ENCODE measurements around the gene CALML5.

The CALML5 gene

DNA sequence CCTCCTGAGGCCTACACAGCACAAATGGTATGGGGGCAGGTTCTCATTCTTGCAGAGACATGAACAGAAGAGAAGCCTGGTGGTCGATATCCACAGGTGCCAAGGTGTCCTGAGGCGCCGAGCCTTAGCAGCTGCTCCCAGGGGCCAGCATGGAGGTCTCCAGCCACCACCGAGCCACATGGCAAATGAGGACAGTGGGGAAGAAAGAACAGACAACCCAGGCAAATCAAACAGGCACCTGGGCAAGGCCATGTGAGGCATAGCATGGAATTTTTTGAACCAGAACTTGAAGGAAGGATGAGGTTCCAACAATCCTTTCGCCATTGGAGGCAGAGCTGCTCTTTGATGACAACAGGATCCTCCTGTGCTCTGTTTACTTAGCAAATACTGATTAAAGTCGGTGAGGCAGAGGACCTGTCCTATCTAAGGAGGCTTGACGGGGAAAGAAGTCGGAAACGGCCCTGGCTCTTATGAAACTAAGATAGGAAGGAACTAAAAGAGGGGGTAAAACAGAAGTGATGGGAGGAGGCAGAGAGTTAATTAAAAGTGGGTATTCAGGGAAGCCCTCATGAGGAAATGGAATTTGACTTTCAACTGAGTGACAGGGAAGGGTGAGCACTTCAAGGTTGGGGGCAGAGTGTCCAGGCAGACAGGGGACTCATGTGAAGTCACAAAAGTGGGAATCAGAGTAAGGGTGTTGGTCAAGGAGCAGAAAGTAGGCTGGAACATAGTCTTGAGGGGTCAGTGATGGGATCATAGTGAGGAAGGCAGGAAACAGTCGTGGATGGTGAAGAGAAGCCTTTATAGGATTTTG is 16.8 kb upstream of the CALML5 start:
- no peak for DNase-seq (ENCODE audit: low spot score)

DNA sequence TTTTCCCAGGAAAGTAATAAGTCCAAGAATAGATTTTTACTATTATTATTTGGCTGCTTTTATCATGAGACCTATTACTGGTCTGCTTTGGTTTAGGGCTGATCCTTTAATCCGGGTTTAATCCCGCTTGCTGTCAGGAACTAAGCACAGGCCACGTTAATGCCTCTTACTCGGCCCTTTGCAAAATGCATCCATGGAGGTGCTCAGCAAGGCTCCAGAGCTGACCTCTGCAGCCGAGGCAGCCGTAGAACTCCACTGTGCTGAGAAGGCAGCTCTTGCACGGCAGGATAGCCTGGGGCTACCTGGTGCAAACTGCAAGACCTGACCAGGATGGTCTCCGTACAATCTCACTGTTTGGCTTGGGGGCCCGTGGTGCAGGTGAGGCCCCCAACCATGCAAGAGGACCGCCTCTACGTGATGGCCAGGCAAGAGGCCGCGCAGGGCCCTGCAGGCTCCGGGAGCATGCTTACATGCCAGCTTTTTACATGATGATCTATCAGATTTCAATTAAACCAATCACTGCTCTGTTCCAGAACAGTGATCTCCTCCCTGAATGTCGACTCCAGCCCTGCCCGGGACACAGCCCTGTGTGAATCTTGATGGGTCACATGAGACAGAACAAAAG is 15.0 kb upstream of the CALML5 start:
- DNase-seq (ENCODE audit: low spot score) = no peak

DNA sequence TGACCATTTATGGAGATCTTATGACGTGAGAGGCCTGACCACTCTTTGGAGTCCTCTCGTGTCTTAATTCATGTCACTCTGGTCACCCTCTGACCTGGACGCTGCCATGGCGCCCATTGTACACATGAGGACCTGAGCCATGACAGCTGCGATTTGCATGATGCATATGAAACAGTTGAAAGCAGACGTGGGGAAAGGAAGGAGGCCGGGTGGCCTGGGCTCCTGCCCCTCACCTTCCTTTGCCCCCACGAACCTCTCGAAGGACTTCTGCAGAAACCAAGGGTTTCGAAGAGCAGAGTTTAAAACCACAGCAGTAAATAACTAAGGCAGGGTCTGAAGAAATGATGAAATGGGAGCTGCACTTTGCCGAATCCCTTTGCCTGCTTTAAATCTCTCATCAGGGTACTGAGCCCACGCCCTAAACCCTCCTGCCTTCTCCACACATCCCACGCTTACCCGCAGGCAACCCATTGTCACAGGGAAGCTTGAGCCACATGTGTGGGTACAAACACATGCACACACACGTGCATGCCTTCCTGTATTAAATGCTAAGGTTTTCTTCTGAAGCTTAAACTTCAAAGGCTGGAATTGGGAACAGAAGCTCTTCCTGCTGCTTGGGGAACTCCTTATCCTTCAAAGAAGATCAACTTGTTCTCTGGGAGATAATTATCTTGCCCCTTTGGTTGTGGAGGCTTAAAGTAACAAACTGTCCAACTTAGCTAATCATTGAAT is 13.7 kb upstream of the CALML5 start:
- peak; percentile 51 for DNase-seq (ENCODE audit: low spot score)

DNA sequence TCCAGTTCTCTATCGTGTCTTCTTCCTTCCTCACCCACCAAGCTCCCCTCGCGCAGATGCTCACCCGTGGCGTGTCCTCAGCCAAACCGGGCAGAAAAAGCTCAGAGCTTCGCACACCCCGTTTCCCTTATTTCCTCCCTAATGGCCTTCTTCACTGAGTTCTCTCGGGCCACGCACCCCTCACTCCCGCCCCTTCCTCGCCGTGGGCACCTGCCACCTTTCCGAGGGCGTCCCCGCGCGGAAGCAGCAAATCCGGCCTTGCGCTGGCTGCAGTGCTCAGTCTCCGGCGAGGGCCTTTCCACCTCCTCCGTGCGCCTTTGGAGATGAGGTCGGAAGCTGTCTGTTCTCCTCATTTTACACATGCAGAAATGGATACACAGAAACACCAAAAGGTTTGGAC is 13.0 kb upstream of the CALML5 start:
- DNase-seq (ENCODE audit: low spot score) = no peak

DNA sequence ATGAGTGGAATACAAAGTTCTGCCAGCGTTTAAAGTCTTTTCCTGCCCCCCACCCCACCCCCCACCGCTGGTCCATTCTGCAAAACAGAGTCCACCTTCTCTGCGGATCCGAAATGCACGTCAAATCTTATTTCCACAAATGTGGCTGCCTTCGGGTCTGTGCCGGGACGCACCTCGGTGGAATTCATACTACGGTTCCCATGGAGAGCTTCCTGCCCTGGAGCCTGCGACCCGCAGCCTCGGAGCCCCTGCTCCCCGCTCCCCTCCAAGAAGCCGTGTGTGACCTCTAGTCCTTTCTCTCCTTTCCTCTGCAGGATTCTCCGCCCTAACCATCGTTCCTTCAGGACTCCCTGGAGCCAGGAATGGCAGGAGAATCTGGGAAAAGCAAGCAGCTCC is 12.5 kb upstream of the CALML5 start:
- DNase-seq (ENCODE audit: low spot score) = no peak

DNA sequence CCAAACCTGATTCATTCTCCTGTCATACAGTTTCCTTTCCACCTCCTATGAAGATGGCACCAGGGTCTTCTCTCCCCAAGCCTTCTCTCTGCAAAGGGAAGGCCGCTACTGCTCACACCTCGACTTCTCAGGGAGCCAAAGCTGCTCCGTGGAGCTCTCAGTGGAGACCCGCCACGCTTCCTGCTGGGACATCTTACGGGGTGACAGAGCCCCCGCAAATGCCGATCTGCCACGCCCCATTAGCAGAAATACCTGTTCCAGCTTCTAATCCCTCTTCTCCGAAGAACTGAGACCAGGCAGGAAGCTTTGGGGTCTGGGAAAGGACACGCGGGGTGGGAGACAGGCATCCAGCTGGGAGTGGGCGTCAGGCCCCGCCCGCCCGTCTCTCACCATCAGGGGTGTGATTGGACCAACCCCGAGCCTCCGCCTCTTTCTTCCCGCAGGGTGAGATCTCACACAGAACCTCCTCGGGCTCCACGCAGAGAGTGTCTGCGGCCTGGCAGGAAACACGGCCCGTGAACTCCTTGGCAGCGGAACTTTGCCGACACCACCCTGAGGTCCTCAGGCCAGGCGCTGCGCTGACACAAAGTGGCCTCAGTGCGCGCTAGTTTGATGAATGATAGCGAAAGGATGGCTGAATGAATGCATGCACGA is 12.0 kb upstream of the CALML5 start:
- DNase-seq (ENCODE audit: low spot score) = no peak

DNA sequence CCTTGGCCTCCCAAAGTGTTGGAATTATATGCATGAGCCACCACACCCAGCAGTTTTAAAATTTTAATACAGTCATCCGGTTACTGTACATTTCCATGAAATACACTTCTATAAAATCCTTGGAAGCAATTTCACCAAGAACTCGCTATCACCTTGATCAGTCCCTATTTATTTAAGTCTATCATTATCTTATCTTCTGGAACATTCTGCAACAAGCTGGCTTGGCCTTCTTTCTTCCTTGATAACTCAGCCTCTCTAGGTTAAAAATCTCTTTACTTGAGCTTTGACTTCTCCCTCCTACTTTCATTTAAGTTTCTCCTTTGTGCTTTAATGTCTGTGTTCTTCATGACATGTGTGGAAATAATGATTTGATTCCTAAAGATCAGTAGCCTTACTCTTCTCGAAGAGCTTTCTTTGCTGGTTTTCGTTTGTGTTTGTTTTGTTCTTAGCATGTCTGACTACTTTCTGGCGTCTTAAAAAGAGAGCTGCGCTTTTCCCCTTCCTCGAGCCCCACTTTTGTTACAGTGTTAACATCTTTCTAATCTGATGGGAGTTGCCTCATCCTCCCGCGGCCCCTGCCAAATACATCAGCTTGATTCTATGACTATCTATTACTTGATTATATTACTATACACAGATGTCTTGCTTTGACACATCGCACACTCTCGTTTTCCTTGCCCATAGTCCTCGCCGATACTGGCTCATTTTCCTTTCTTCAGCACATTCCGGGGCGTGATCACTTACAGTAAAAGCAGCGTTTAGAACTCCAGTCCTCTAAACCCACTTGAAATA is 11.1 kb upstream of the CALML5 start:
- DNase-seq (ENCODE audit: low spot score) = no peak

DNA sequence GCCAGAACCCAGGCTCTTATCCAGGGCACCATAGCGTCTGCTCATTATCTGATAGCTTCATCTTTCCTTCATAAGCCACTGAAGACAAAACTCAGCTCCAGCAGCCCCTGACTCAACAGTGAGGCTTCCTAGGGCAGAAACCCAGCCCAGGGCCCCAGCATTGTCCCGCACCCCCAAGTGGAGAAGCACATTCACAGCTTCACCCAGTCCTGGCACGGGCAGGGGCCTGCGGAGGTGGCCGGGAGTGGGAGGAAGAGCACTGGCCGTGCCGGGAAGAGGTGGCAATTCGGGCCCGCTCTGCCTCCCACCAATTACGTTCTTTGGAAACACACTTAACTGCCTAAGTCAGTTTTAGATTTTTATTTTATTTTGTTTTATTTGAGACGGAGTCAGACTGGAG is 10.3 kb upstream of the CALML5 start:
- no peak for DNase-seq (ENCODE audit: low spot score)

DNA sequence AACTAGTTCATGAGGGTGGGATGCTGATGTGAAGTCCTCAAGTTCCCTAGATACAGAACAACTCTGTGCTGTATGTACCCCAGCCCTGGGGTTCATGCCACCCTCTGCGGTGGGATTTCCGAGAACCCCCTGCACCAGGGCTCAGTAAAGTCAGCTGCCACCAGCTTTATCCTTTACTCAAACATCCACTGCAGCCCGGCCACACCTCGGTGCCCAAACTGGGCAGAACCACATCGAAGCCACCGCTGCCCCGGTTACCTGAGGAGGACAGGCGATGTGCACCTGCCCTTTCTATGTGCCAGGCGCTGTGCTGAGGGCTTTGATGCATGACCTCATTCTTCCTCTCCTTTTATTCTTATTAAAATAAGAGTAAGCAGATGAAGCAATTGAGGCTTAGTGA is 9.9 kb upstream of the CALML5 start:
- no peak for DNase-seq (ENCODE audit: low spot score)

DNA sequence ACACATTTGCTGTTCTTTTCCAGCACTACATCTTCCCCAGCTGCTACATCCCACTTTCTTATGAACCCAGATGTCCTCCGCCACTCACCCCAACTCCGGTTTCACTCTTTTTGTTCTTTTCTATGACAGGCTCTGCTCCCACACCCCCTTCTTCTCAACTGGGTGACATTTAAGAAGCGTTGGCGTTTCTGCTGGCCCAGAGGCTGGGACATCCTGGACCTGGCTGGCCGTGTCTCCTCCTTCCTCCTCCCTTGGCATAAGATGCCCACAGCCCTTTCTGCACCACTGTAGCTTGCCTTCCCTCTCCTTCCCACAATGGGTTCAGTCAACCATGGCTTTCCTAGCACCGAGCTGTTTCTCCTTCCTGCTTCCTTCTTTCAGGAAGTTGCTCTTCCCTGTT is 9.4 kb upstream of the CALML5 start:
- no peak for DNase-seq (ENCODE audit: low spot score)

DNA sequence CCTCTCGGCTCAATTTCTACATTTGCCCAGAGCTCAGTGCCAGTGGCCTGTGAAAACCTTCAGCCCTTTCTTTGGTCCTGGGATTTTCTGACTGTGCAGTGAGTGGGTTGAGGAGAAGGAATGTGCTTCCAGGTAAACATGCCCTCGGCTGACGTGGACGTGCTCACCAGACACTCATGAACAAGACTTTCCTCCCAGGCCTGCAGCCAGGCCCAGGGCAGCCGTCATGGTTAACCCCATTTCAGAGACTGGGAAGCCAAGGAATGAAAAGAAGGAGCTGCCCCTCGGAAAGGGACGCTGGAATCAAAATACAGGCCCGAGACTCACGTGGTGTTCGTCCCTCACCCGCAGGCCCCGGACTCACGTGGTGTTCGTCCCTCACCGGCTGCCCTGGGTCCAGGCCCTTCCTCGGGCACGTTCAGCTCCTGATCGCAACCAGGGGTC is 8.8 kb upstream of the CALML5 start:
- no peak for DNase-seq (ENCODE audit: low spot score)

DNA sequence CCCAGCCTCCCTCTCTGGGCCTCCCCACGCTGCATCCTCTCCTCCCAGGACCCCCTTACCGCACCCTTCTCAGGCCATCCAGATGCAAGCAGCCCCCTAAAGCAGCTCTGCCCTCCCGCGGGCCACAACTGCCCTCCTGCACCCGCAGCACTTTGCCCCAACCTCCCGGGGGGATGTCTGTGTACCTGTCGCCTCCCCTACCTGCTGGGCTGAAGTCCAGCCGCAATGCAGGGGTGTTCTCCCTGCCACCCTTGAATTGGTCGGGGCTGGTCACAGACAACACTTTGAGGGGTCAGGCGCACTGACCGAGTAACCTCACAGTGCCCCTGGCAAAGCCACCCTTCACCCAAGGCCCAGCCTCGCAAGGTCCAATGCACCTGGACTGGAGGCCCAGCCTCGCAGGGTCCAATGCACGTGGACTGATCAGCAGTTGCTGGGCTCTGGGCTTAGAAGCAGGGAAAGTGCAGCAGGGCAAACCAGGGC is 8.3 kb upstream of the CALML5 start:
- DNase-seq (ENCODE audit: low spot score) = no peak

DNA sequence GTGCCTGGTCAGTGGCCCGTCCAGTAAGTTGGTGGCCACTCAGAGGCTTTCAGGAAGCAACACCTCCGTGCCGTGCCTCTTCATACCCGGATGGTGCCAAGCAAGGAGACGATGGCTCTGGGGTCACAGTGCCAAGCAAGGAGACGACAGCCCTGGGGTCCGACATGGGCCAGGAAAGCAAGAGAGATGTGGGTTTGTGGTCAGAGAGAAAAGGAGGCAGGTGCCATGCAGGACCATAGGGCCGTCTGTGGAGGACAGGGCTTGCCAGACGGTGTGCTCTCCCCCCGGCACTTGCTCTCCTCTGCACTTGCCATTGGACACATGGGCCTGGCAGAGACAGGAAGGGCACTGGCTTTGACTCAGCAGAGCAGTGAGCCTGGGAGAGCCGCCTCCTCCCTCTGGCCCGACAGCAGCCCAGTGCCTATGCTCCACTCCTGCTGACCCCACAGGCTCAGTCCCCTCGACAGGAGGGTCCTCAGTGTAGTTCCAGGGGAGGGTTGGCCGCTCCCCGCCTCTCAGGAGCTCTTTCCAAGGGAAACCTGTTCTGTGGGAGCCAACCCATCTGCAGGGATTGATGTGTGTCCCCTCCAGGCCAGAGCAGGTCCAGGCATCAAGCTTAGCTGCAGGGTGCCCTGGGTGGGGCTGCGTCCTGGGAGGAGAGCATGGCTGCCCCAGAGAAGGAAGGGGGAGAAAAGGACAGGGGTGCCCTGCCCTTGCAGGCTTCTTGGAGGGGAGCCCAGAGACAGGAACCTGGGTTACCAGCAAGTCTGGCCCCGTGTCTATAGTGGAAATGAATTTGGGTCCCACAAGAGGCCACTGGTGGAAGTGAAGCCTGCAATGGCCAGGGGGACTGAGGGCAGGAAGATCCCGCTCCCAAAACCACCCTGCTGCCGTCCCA is 7.6 kb upstream of the CALML5 start:
- no peak for DNase-seq (ENCODE audit: low spot score)

DNA sequence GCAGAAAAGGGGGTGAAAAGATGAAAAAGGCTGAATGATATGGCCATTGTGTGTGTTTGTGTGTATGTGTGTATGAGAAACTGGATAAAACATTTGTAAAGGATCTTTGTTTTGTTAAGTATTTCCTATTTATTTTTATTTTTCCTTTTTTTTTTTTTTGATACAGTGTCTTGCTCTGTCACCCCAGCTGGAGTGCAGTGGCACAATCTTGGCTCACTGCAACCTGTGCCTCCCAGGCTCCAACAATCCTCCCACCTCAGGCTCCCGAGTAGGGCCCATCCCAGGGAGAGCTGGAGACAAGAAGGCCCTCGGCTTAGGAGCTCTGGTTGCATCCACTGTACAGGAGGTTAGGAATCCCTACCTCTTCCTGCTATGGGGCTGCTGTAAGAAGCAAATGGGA is 6.9 kb upstream of the CALML5 start:
- no peak for DNase-seq (ENCODE audit: low spot score)

DNA sequence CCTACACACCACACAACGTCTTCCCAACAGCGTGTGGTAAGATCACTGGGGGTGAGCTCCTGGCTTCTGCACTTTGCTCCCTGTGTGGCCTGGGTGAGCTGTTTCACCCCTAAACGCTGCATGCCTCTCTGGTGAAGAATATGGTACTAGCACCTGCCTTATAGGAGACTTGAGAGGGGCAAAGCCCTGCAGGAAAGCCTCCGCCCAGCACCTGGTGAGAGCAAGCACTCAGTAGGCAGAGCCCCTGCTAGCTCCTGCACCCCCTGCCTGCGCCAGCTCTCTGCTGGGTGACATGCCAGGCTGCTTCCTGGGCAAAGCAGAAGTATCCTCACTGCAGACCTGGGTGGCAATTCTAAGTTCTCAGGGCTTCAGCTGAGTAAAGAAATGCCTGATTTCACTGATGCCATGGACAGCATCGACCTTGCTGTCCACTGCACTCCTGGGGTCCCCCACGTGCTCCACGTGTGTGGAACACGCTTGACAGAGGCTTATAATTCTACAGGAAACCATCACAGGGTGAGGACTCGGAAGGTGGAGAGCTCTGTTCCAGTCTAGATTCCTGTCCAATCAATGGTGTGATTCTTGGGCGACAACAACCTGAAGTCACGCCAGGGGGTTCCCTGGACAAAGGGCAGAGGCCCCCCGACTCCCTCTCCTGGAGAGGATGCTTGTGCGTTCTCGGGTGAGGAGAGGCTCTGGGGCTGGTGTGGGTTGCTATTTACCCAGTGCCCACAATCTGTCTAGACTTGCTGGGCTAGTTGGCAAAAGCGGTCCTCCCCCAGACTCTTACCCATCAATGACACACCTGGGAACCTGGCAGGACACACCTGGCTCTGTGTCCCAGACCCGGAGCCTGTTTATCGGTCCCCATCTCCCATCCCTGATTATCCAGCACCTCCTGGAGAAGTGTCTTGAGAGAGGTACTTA is 5.0 kb upstream of the CALML5 start:
- no peak for DNase-seq (ENCODE audit: low spot score)

DNA sequence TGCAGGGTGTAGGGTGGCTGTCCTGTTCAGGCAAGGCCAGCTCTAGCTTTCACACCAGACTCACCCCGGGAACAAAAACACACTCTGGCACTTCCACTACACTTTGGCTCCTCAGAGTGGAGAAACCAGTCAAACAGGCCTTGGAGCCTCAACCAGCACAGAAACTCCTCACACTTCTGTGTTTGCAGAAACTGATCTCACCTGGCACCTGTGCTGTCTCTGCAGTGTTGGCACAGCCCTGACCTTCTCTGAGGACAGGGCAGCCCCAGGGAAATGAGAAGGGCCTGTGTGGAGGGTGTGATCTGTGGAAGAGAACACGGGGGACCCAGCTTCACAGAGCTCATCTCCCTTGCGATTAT is 4.1 kb upstream of the CALML5 start:
- DNase-seq (ENCODE audit: low spot score) = no peak

DNA sequence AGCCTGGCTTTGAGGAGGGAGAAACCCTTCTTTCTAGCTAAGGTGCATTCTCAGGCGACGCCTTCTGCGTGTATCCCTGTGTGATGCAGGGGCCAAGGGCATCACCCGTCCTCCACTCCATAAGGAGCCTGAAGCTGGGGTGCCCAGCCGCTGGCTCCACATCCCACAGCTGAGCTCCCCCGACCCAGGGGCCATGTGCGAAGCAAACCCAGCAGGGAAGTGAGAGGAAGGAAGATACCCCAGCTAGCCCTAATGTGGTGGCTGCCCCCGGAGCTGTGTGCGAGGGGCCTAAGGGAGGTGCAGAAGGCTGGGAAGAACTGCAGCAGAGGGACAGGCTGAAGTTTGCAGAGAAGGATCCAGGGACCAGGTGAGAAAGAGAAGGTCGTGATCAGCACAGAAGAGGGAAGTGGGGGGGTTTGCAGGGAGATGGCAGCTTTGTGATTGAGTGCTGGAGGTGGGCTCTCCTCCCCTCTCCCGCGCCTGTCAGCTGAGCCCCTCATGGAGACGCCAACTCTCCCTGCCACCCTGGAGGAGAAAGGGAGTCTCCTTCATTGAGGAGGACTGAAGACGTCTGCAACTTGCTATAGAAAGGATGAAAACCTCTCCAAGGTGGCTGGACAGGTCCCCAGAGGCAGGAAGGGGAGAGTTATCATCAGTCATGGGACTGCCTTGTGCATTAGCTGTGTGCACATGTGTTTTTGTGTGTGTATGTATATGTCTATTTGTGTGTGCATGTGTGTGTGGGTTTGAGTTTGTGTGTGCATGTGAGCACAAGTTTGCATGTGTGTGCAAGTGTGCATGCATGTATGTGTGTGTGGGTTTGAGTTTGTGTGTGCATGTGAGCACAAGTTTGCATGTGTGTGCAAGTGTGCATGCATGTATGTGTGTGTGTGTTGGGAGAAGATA is 3.5 kb upstream of the CALML5 start:
- DNase-seq (ENCODE audit: low spot score) = no peak

DNA sequence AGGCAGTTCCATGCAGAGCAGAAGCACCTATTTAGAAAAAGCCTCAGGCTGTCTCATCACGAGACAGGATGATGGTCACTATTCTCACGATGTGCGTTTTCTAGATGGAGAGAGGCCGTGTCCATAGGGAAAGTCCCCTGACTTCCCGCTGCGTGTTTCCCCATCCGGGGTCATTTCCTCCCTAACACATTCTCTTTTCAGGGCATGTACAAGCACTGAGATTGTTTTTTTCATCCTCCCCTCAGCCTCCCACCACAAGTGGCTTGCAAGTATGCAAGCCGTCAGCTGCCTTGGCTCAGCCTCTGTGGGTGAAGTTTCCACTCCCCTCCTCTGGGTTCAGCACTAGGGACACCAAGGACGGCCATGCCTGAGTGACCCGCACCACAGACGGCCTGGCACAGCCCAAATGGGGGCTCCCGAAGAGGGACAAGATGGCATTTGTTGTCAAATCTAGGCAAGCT is 2.7 kb upstream of the CALML5 start:
- DNase-seq (ENCODE audit: low spot score) = no peak
